Hepatocyte (in vitro differentiated cells): Measurements from ENCODE around the gene DCUN1D1.

Source experiments
- CTCF ChIP-seq: fragments of 200-600 bp; sonication (generic); IDR thresholded peaks from 2 replicates; pipeline ENCODE4 v1.5.1; 2016; ENCODE audit warnings: antibody characterized with exemption, mild to moderate bottlenecking; ENCODE audit not compliant: poor library complexity
- EZH2 ChIP-seq: fragments of 200-600 bp; sonication (generic); IDR thresholded peaks from 2 replicates; pipeline ENCODE4 v1.6.1; 2016; ENCODE audit warnings: antibody characterized with exemption, mild to moderate bottlenecking, borderline replicate concordance
- EZH2phosphoT487 ChIP-seq: fragments of 200-600 bp; sonication (generic); IDR thresholded peaks from one replicate; pipeline ENCODE4 v1.6.1; 2018; ENCODE audit warnings: antibody characterized with exemption, mild to moderate bottlenecking, low read depth, moderate library complexity; ENCODE audit not compliant: unreplicated experiment, severe bottlenecking

GRCh38 chr3:183028416-183028815 lies 48.1 kb upstream of the DCUN1D1 start:
- TF ChIP-seq CTCF = no peak
- no peak for TF ChIP-seq EZH2phosphoT487
- TF ChIP-seq EZH2 = no peak
